Cardiac fibroblast (primary cell): ENCODE results near the gene CRYZL1.
"Not testable (repeated sequence)": the region's sequence is repeated elsewhere in the genome, so short reads cannot be mapped to it uniquely, and the experiment has no call there.

Experiments used
- DNase-seq, 2 donors: peaks; one replicate each; pipeline versions ENCODE4 v3.0.0 to v3.0.0-alpha.2; 2010; ENCODE audit warnings: low read depth in 2 of 2
- H3K4me3 ChIP-seq, 2 donors: replicated peaks in 1 of 2; 1 replicate in 1 of 2; 2 replicates in 1 of 2; pipeline ENCODE4 v1.5.1; 2011; ENCODE audit warnings: low read depth in 2 of 2, low read length in 2 of 2, mild to moderate bottlenecking in 2 of 2, moderate library complexity in 1 of 2
- CTCF ChIP-seq: IDR thresholded peaks from one replicate; pipeline ENCODE4 v1.5.1; 2011; ENCODE audit warnings: low read depth, mild to moderate bottlenecking, low read length, inconsistent platforms

The CRYZL1 gene

GRCh38 chr21:33684923-33685560 is 43.5 kb upstream of the CRYZL1 start:
- no peak for TF ChIP-seq CTCF
- peak; percentile 40 to 49 for DNase-seq
- peak overlapping the region in 1 of 2 donors; percentile 1 for H3K4me3 ChIP-seq

GRCh38 chr21:33684068-33684467 is 42.5 kb upstream of the CRYZL1 start:
- no peak overlapping the region for H3K4me3 ChIP-seq
- no peak for DNase-seq
- TF ChIP-seq CTCF: no peak

GRCh38 chr21:33682992-33683627 is 41.6 kb upstream of the CRYZL1 start:
- no peak for TF ChIP-seq CTCF
- no peak overlapping the region for H3K4me3 ChIP-seq
- peak; percentile 89 to 96 for DNase-seq

GRCh38 chr21:33680870-33681269 is 39.3 kb upstream of the CRYZL1 start:
- TF ChIP-seq CTCF: no peak
- DNase-seq: no peak
- no peak overlapping the region for H3K4me3 ChIP-seq

GRCh38 chr21:33677450-33677849 is 35.9 kb upstream of the CRYZL1 start:
- no peak for TF ChIP-seq CTCF
- no peak overlapping the region for H3K4me3 ChIP-seq
- no peak for DNase-seq

- not testable (repeated sequence) for DNase-seq, H3K4me3 ChIP-seq
These were observed 35.1 kb upstream of the CRYZL1 start for GRCh38 chr21:33676666-33677065.

GRCh38 chr21:33674226-33674625 is 32.7 kb upstream of the CRYZL1 start:
- DNase-seq: no peak
- TF ChIP-seq CTCF: no peak
- H3K4me3 ChIP-seq: no peak overlapping the region
